Tibial artery (tissue), 4 donors: ENCODE results near the gene NECTIN1.

Experiments used
- DNase-seq, 2 donors: peaks; one replicate each; pipeline ENCODE4 v3.0.0-alpha.2; 2019
- H3K27ac ChIP-seq, 2 donors: fragments of 200-600 bp; sonication (generic) in 1 of 2; 1 replicate in 1 of 2; 2 replicates in 1 of 2; pipeline ENCODE4 v1.5.1; 2018 to 2019; ENCODE audit warnings: mild to moderate bottlenecking in 1 of 2
- H3K27me3 ChIP-seq, 2 donors: fragments of 200-600 bp; sonication (generic) in 1 of 2; one replicate each; pipeline versions ENCODE4 v1.5.1 to v1.6.0; 2016 to 2019
- H3K36me3 ChIP-seq, 3 donors: fragments of 200-600 bp; sonication (generic) in 2 of 3; one replicate each; pipeline ENCODE4 v1.5.1; 2016 to 2019; ENCODE audit warnings: mild to moderate bottlenecking in 2 of 3
- H3K4me1 ChIP-seq, 4 donors: fragments of 200-600 bp; sonication (generic) in 2 of 4; 1 replicate in 3 of 4; 2 replicates in 1 of 4; pipeline ENCODE4 v1.5.1; 2016 to 2019
- H3K4me3 ChIP-seq, 2 donors: fragments of 200-600 bp; sonication (generic) in 1 of 2; 1 replicate in 1 of 2; 2 replicates in 1 of 2; pipeline ENCODE4 v1.5.1; 2018 to 2019; ENCODE audit warnings: mild to moderate bottlenecking in 2 of 2
- H3K9me3 ChIP-seq, 3 donors: fragments of 200-600 bp; sonication (generic) in 1 of 3; one replicate each; pipeline ENCODE4 v1.5.1; 2016 to 2019
- CTCF ChIP-seq, 2 experiments: fragments of 200-600 bp in 1 of 2; fragments of 450-650 bp in 1 of 2; IDR thresholded peaks; one replicate each; pipeline ENCODE4 v1.5.1; 2017 to 2019; ENCODE audit warnings: antibody characterized with exemption in 2 of 2, mild to moderate bottlenecking in 1 of 2, moderate library complexity in 1 of 2
- intact Hi-C: fragments of 100-400 bp; cut with DNase I; formaldehyde crosslinking; loops from one replicate; pipeline ENCODE4 v1.15.0; 2023; ENCODE audit warnings: low total_unique reads

NECTIN1 gene

DNA sequence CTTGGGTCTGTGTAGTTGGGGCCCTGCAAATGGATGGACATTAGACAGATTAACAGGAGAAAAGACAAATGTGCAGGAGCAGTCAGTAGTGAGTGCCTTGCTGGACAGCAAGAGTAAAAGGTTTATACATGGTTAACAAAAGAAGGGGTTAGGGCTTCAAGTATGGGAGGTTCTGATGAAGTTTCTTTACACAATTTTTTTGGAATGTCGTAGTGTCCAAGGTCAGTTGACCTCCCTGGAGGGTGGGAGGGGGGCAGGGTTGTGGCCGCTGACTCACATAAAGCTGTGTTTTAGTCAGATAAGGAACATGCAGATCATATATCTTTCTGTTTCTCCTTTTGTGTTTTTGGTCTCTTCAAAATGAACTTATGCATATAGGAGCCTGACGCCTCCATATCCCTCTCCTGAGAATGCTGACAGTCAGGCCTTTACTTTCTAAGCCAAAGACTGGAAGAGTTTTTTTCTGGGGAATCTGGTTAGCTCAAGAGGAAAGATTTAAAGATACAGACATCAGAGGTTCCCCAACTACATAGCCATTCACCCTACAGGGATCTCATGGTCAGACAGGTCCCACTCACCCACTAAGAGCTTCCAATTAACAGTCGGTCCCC lies 134.3 kb downstream of the NECTIN1 start:
- DNase-seq = peak in 1 of 2 donors; percentile 49
- Histone ChIP-seq H3K27ac (no peak overlapping the region), H3K9me3 (peaks cover 0 to 5% (median 0%) of the 10 kb centered on the region in 3 donors), H3K4me1 (peaks cover 0 to 6% (median 2%) of the 10 kb centered on the region in 4 donors), H3K36me3 (no peaks in the 10 kb centered on the region), H3K27me3 (no peaks in the 10 kb centered on the region), H3K4me3 (no peak overlapping the region)
- TF ChIP-seq CTCF (IDR thresholded peaks at IDR 0.05) = no peak
- intact Hi-C loops = no loop called here

GRCh38 chr11:119593346-119593745 lies 135.7 kb downstream of the NECTIN1 start:
- Histone ChIP-seq H3K4me3 (no peak overlapping the region), H3K36me3 (no peaks in the 10 kb centered on the region), H3K9me3 (peaks cover 0 to 5% (median 0%) of the 10 kb centered on the region in 3 donors), H3K27me3 (no peaks in the 10 kb centered on the region), H3K27ac (no peak overlapping the region), H3K4me1 (peaks cover 0 to 6% (median 2%) of the 10 kb centered on the region in 4 donors)
- intact Hi-C loops = no loop called here
- DNase-seq = no peak
- no peak for TF ChIP-seq CTCF (IDR thresholded peaks at IDR 0.05)

DNA sequence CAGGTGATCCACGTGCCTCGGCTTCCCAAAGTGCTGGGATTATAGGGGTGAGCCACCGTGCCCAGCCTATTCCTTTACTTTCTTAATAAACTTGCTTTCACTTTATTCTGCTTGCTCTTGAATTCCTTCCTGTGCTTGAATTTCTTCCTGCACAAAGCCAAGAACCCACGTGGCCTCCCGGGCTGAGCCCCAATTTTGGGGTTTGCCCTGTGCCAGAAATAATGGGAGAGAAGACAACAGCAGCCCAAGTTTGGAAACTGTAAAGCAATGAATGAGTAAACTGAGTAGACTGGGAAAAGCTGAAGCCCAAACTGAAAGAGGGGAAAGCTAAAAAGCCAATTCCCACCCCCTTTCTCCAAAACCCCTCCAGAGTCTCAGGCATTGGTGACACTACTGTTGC lies 136.4 kb downstream of the NECTIN1 start:
- no peak for TF ChIP-seq CTCF (IDR thresholded peaks at IDR 0.05)
- Histone ChIP-seq H3K9me3 (peaks cover 0 to 5% (median 0%) of the 10 kb centered on the region in 3 donors), H3K36me3 (no peaks in the 10 kb centered on the region), H3K27ac (no peak overlapping the region), H3K4me1 (peaks cover 0 to 6% (median 2%) of the 10 kb centered on the region in 4 donors), H3K27me3 (no peaks in the 10 kb centered on the region), H3K4me3 (no peak overlapping the region)
- intact Hi-C loops = no loop called here
- DNase-seq = peak; percentile 53 to 80

DNA sequence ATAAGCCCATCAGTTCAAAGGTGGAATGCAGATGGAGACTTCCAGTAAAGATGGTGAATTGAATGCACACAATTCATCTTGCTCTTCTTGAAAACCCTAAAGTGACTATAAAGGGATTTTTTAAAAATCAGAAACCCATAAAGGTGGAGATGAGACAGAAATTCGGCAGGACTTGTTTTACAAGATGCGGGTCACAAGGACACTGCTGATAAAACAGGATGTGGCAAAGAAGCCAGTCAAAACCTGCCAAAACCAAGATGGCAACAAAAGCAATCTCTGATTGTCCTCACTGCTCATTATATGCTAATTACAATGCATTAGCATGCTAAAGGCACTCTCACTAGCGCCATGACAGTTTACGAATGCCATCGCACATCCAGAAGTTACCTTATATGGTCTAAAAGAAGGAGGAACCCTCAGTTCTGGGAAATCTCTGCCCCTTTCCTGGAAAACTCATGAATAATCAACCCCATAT lies 137.1 kb downstream of the NECTIN1 start:
- DNase-seq = no peak
- TF ChIP-seq CTCF (IDR thresholded peaks at IDR 0.05) = no peak
- H3K36me3 ChIP-seq = no peaks in the 10 kb centered on the region
- H3K4me3 ChIP-seq = no peak overlapping the region
- no peak overlapping the region for H3K27ac ChIP-seq
- peaks cover 0 to 5% (median 0%) of the 10 kb centered on the region in 3 donors for H3K9me3 ChIP-seq
- peaks cover 0 to 6% (median 2%) of the 10 kb centered on the region in 4 donors for H3K4me1 ChIP-seq
- intact Hi-C loops = no loop called here
- no peaks in the 10 kb centered on the region for H3K27me3 ChIP-seq

DNA sequence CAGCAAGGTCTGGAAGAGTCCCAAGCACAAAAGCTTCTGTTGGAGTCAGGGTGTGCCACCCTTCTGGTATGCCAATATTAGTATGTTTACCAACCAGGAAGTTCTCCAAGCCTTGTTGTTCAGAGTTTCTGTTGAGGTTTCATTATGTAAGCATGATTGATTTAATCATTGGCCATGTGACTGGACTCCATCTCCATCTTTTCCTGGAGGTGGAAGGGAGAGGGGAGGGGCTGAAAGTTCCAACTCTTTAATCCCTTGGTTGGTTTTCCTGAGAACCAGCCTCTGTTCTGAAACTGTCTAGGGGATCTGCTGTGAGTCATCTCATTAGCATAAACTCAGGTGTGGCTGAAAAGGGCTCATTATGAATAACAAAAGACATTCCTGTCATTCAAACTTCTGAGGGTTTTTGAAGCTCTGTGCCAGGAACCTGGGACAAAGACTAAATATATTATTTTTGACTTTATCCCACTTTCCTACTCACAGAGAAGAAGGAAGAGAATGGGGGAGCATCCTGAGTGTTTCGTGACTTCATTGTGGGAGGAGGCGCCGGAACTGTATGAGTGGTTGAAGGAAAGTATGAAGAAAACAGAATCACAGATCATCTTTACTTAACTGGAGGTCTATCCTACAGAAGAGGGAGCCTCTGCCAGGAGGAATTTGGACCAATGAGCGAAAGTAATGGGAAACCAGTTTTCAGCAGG lies 138.2 kb downstream of the NECTIN1 start:
- H3K4me3 ChIP-seq = no peak overlapping the region
- H3K4me1 ChIP-seq = peaks cover 0 to 6% (median 2%) of the 10 kb centered on the region in 4 donors
- peaks cover 0 to 5% (median 0%) of the 10 kb centered on the region in 3 donors for H3K9me3 ChIP-seq
- intact Hi-C loops = no loop called here
- DNase-seq = no peak
- H3K27me3 ChIP-seq = peaks cover 0 to 6% of the 10 kb centered on the region in 2 donors
- H3K27ac ChIP-seq = no peak overlapping the region
- TF ChIP-seq CTCF (IDR thresholded peaks at IDR 0.05) = no peak
- no peaks in the 10 kb centered on the region for H3K36me3 ChIP-seq
